ENCODE measurements around the gene SLC17A7.

SLC17A7 gene

GRCh38 chr19:49414256-49414655 is 27.1 kb downstream of the SLC17A7 start:
- TF ChIP-seq CTCF (IDR thresholded peaks at IDR 0.05; ENCODE audit: unreplicated experiment in 3 of 3) = no peak
- Mint-ChIP-seq H3K9me3 (no peaks in the 10 kb centered on the region), H3K4me1 (peaks cover 40% of the 10 kb centered on the region), H3K27ac (peak overlapping the region in 2 of 3 experiments; percentile 55 to 90), H3K36me3 (ENCODE audit: low read depth) (no peaks in the 10 kb centered on the region), H3K27me3 (ENCODE audit: low read depth) (peaks cover 37% of the 10 kb centered on the region), H3K4me3 (no peak overlapping the region)

- peaks cover 45% of the 10 kb centered on the region for H3K4me1 Mint-ChIP-seq
- H3K4me3 Mint-ChIP-seq = peak overlapping the region; percentile 2 to 21 (median 6)
- H3K27ac Mint-ChIP-seq = peak overlapping the region; percentile 67 to 90 (median 81)
- H3K27me3 Mint-ChIP-seq (ENCODE audit: low read depth) = peaks cover 31% of the 10 kb centered on the region
- no peak for TF ChIP-seq CTCF (IDR thresholded peaks at IDR 0.05; ENCODE audit: unreplicated experiment in 3 of 3)
- H3K36me3 Mint-ChIP-seq (ENCODE audit: low read depth) = no peaks in the 10 kb centered on the region
- no peaks in the 10 kb centered on the region for H3K9me3 Mint-ChIP-seq
Measured at GRCh38 chr19:49413348-49413747, 28.0 kb downstream of the SLC17A7 start.

GRCh38 chr19:49411681-49412326 is 29.5 kb downstream of the SLC17A7 start:
- Mint-ChIP-seq H3K4me3 (peak overlapping the region in 1 of 3 experiments; percentile 35), H3K4me1 (peaks cover 41% of the 10 kb centered on the region), H3K27ac (peak overlapping the region; percentile 67 to 90 (median 81)), H3K9me3 (no peaks in the 10 kb centered on the region), H3K36me3 (ENCODE audit: low read depth) (no peaks in the 10 kb centered on the region), H3K27me3 (ENCODE audit: low read depth) (peaks cover 26% of the 10 kb centered on the region)
- TF ChIP-seq CTCF (IDR thresholded peaks at IDR 0.05; ENCODE audit: unreplicated experiment in 3 of 3) = no peak

- no peak overlapping the region for H3K4me3 Mint-ChIP-seq
- no peak for TF ChIP-seq CTCF (IDR thresholded peaks at IDR 0.05; ENCODE audit: unreplicated experiment in 3 of 3)
- H3K9me3 Mint-ChIP-seq = no peaks in the 10 kb centered on the region
Measured at GRCh38 chr19:49409441-49410029, 31.8 kb downstream of the SLC17A7 start.

GRCh38 chr19:49408816-49409440 is 32.4 kb downstream of the SLC17A7 start:
- Mint-ChIP-seq H3K27ac (peak overlapping the region in 2 of 3 experiments; percentile 33 to 68), H3K9me3 (no peaks in the 10 kb centered on the region), H3K4me1 (peaks cover 43% of the 10 kb centered on the region), H3K4me3 (no peak overlapping the region), H3K27me3 (ENCODE audit: low read depth) (peaks cover 18% of the 10 kb centered on the region), H3K36me3 (ENCODE audit: low read depth) (no peaks in the 10 kb centered on the region)
- no peak for TF ChIP-seq CTCF (IDR thresholded peaks at IDR 0.05; ENCODE audit: unreplicated experiment in 3 of 3)

More at GRCh38 chr19:49409441-49410029, 31.8 kb downstream of the SLC17A7 start:
- Mint-ChIP-seq H3K36me3 (ENCODE audit: low read depth) (no peaks in the 10 kb centered on the region), H3K4me1 (peaks cover 40% of the 10 kb centered on the region), H3K27ac (no peak overlapping the region), H3K27me3 (ENCODE audit: low read depth) (peaks cover 17% of the 10 kb centered on the region)

Measured in nephron (organoid).